ENCODE data around the gene SH3GL2.
"Not testable (repeated sequence)": the region's sequence is repeated elsewhere in the genome, so short reads cannot be mapped to it uniquely, and the experiment has no call there.

The SH3GL2 gene

GRCh38 chr9:17761984-17762676 is 183.3 kb downstream of the SH3GL2 start:
- DNase-seq, result no peak

GRCh38 chr9:17764306-17764705 is 185.4 kb downstream of the SH3GL2 start:
- no peak for DNase-seq

GRCh38 chr9:17765131-17765530 is 186.3 kb downstream of the SH3GL2 start:
- DNase-seq, result not testable (repeated sequence)

GRCh38 chr9:17772223-17772622 is 193.4 kb downstream of the SH3GL2 start:
- DNase-seq, result no peak

GRCh38 chr9:17775656-17776055 is 196.8 kb downstream of the SH3GL2 start:
- DNase-seq, result no peak

- no peak for DNase-seq
Measured at GRCh38 chr9:17776735-17777134, 197.9 kb downstream of the SH3GL2 start.

GRCh38 chr9:17777465-17777864 is 198.6 kb downstream of the SH3GL2 start:
- DNase-seq, result no peak

- no peak for DNase-seq
Measured at GRCh38 chr9:17782430-17783149, 203.7 kb downstream of the SH3GL2 start.

GRCh38 chr9:17783227-17783626 is 204.4 kb downstream of the SH3GL2 start:
- DNase-seq, result no peak

GRCh38 chr9:17789316-17789715 is 210.4 kb downstream of the SH3GL2 start:
- DNase-seq, result no peak

- no peak for DNase-seq
Measured at GRCh38 chr9:17793713-17794622, 215.1 kb downstream of the SH3GL2 start.

- DNase-seq, result no peak
Measured at GRCh38 chr9:17795744-17796143, 216.9 kb downstream of the SH3GL2 start.

- peak; percentile 46 to 78 (median 73) for DNase-seq
Measured at GRCh38 chr9:17799369-17799768, 220.5 kb downstream of the SH3GL2 start.

- DNase-seq, result peak in 1 of 3 donors; percentile 19
Measured at GRCh38 chr9:17800418-17800817, 221.6 kb downstream of the SH3GL2 start.

GRCh38 chr9:17802249-17802857 is 223.5 kb downstream of the SH3GL2 start:
- peak; percentile 16 to 38 (median 33) for DNase-seq

- no peak for DNase-seq
Measured at GRCh38 chr9:17807613-17808282, 228.9 kb downstream of the SH3GL2 start.

- DNase-seq, result no peak
Measured at GRCh38 chr9:17810317-17810716, 231.5 kb downstream of the SH3GL2 start.

GRCh38 chr9:17810728-17811571 is 232.1 kb downstream of the SH3GL2 start:
- DNase-seq, result peak; percentile 65 to 84 (median 81)

GRCh38 chr9:17813798-17814197 is 234.9 kb downstream of the SH3GL2 start:
- DNase-seq, result no peak

GRCh38 chr9:17816431-17817027 is 237.7 kb downstream of the SH3GL2 start:
- no peak for DNase-seq

GRCh38 chr9:17824191-17824590 is 245.3 kb downstream of the SH3GL2 start:
- DNase-seq, result no peak
